Smooth muscle cell (in vitro differentiated cells): ENCODE measurements around the gene PLEKHJ1. TPM values are rescaled to one million over a fixed set of nuclear protein-coding genes. Genes with fewer than 3 reads are reported as not detected.

Experiments
- DNase-seq: peaks from one replicate; lab custom pipeline; 2025; ENCODE audit not compliant: unreplicated experiment; lab: John Stamatoyannopoulos, UW
- H2AFZ ChIP-seq: fragments of 200-600 bp; sonication (generic); 2 replicates; pipeline ENCODE4 v1.6.0; 2016; ENCODE audit warnings: antibody characterized with exemption, low read depth, mild to moderate bottlenecking
- H3F3A ChIP-seq: fragments of 200-600 bp; sonication (generic); 2 replicates; pipeline ENCODE4 v1.6.0; 2017; ENCODE audit warnings: antibody characterized with exemption, low read depth
- H3K27ac ChIP-seq: fragments of 200-600 bp; sonication (generic); 2 replicates; pipeline ENCODE4 v1.5.1; 2016; ENCODE audit warnings: low read depth, mild to moderate bottlenecking
- H3K27me3 ChIP-seq: fragments of 200-600 bp; sonication (generic); 2 replicates; pipeline ENCODE4 v1.6.1; 2016; ENCODE audit warnings: low read depth, mild to moderate bottlenecking
- H3K36me3 ChIP-seq: fragments of 200-600 bp; sonication (generic); 2 replicates; pipeline ENCODE4 v1.5.1; 2016; ENCODE audit warnings: low read depth
- H3K4me1 ChIP-seq: fragments of 200-600 bp; sonication (generic); 2 replicates; pipeline ENCODE4 v1.5.1; 2016; ENCODE audit warnings: low read depth
- H3K4me2 ChIP-seq: fragments of 200-600 bp; sonication (generic); 2 replicates; pipeline ENCODE4 v1.6.0; 2016; ENCODE audit warnings: mild to moderate bottlenecking
- H3K4me3 ChIP-seq: fragments of 200-600 bp; sonication (generic); 2 replicates; pipeline ENCODE4 v1.5.1; 2016; ENCODE audit warnings: mild to moderate bottlenecking
- H3K79me2 ChIP-seq: fragments of 200-600 bp; sonication (generic); 2 replicates; pipeline ENCODE4 v1.6.0; 2016; ENCODE audit warnings: low read depth, mild to moderate bottlenecking
- H3K9ac ChIP-seq: fragments of 200-600 bp; sonication (generic); 2 replicates; pipeline ENCODE4 v1.6.0; 2016; ENCODE audit warnings: low read depth
- H3K9me3 ChIP-seq: fragments of 200-600 bp; sonication (generic); replicated peaks from 2 replicates; pipeline ENCODE4 v1.5.1; 2016; ENCODE audit warnings: low read depth
- H4K20me1 ChIP-seq: fragments of 200-600 bp; sonication (generic); 2 replicates; pipeline ENCODE4 v1.6.0; 2016; ENCODE audit warnings: low read depth
- WGBS: methylation state at CpG from one replicate; pipeline ENCODE4 v1.1.7; 2016; ENCODE audit warnings: low lambda C conversion rate; 5-methylcytosine and 5-hydroxymethylcytosine counted together
- polyA plus RNA-seq: library from polyadenylated mRNA; unstranded; fragments of >200 nt; fragmentation: Nextera tagmentation; extraction: Ambion mirVana; gene quantifications from 2 replicates; pipeline ENCODE4 v1.2.1, GENCODE V29; 2016
- total RNA-seq: library from RNA; depleted of rRNA; stranded (reverse); fragments of >200 nt; gene quantifications from 2 replicates; pipeline ENCODE4 v1.2.3, GENCODE V29; 2014
- TF ChIP-seq, protein P1 (sequence below): fragments of 200-600 bp; sonication (generic); IDR thresholded peaks from 2 replicates; pipeline ENCODE4 v1.5.1; 2017; ENCODE audit warnings: borderline replicate concordance, mild to moderate bottlenecking, antibody characterized with exemption; ENCODE audit not compliant: insufficient read depth, poor library complexity, severe bottlenecking

The PLEKHJ1 gene
- total and polyA plus RNA-seq, 2 experiments from 2014 or later = 38.6 to 76.5 TPM

- H3K4me3 ChIP-seq = no peak overlapping the region
- peaks cover 16% of the 10 kb centered on the region for H4K20me1 ChIP-seq
- no peaks in the 10 kb centered on the region for H3K79me2 ChIP-seq
- H3K4me1 ChIP-seq = no peaks in the 10 kb centered on the region
- 97% methylated on average over 48 of the region's 53 CpGs for WGBS
- no peak overlapping the region for H2AFZ ChIP-seq
- peaks cover 6% of the 10 kb centered on the region for H3F3A ChIP-seq
- TF ChIP-seq, protein P1, sequence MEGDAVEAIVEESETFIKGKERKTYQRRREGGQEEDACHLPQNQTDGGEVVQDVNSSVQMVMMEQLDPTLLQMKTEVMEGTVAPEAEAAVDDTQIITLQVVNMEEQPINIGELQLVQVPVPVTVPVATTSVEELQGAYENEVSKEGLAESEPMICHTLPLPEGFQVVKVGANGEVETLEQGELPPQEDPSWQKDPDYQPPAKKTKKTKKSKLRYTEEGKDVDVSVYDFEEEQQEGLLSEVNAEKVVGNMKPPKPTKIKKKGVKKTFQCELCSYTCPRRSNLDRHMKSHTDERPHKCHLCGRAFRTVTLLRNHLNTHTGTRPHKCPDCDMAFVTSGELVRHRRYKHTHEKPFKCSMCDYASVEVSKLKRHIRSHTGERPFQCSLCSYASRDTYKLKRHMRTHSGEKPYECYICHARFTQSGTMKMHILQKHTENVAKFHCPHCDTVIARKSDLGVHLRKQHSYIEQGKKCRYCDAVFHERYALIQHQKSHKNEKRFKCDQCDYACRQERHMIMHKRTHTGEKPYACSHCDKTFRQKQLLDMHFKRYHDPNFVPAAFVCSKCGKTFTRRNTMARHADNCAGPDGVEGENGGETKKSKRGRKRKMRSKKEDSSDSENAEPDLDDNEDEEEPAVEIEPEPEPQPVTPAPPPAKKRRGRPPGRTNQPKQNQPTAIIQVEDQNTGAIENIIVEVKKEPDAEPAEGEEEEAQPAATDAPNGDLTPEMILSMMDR = no peak
- H3K36me3 ChIP-seq = no peaks in the 10 kb centered on the region
- H3K4me2 ChIP-seq = no peak overlapping the region
- no peaks in the 10 kb centered on the region for H3K27me3 ChIP-seq
- no peak overlapping the region for H3K27ac ChIP-seq
- H3K9ac ChIP-seq = no peak overlapping the region
- no peaks in the 10 kb centered on the region for H3K9me3 ChIP-seq
- no peak for DNase-seq
Observed at GRCh38 chr19:2226840-2227360, 9.2 kb downstream of the PLEKHJ1 start.

GRCh38 chr19:2226051-2226839, 9.9 kb downstream of the PLEKHJ1 start:
- Histone ChIP-seq H4K20me1 (peaks cover 10% of the 10 kb centered on the region), H3K9ac (no peak overlapping the region), H3K27ac (no peak overlapping the region), H3K4me1 (no peaks in the 10 kb centered on the region), H2AFZ (no peak overlapping the region), H3K4me3 (no peak overlapping the region), H3F3A (peaks cover 6% of the 10 kb centered on the region), H3K79me2 (no peaks in the 10 kb centered on the region), H3K4me2 (no peak overlapping the region), H3K27me3 (no peaks in the 10 kb centered on the region), H3K9me3 (no peaks in the 10 kb centered on the region), H3K36me3 (no peaks in the 10 kb centered on the region)
- TF ChIP-seq, protein P1 = no peak
- no peak for DNase-seq
- WGBS = 96% methylated on average over 49 of the region's 59 CpGs

DNA sequence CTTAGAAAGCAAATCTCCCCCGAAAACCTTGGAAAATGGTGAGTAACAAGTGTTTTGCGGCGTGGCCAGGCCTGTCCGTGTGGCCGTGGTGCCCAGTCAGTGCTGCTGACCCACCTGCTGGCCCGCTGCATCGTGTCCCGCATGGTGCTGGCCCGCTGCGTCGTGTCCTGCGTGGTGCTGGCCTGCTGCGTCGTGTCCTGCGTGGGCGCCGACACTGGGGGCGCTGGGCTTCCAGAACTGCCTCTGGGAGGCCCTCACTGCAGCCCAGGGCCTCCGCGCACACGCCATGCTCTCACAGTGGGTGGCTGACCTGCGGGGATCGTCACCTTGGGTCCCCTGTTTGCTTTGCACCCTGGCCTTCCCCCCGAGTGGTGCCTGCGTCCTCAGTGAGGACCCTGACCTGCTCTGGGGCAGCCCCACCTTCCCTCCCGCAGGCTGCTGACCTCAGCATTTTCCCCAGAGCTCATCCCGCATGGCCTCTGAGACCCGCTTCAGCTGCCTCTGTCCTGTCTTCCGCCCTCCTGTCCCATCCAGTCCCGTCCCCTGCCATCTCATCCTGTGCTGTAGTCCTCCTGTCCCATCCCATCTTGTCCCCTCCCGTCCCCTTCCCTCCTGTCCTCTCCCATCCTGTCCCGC, 10.6 kb downstream of the PLEKHJ1 start:
- Histone ChIP-seq H3K27ac (no peak overlapping the region), H3K4me3 (no peak overlapping the region), H3K36me3 (no peaks in the 10 kb centered on the region), H3K4me1 (no peaks in the 10 kb centered on the region), H3K79me2 (no peaks in the 10 kb centered on the region), H3K4me2 (no peak overlapping the region), H2AFZ (no peak overlapping the region), H3F3A (no peaks in the 10 kb centered on the region), H3K9ac (no peak overlapping the region), H4K20me1 (peaks cover 5% of the 10 kb centered on the region), H3K27me3 (no peaks in the 10 kb centered on the region), H3K9me3 (no peaks in the 10 kb centered on the region)
- WGBS = 99% methylated on average over 32 of the region's 32 CpGs
- DNase-seq = no peak
- TF ChIP-seq, protein P1 = no peak
